ENCODE results near the gene OSBPL10.

DNA sequence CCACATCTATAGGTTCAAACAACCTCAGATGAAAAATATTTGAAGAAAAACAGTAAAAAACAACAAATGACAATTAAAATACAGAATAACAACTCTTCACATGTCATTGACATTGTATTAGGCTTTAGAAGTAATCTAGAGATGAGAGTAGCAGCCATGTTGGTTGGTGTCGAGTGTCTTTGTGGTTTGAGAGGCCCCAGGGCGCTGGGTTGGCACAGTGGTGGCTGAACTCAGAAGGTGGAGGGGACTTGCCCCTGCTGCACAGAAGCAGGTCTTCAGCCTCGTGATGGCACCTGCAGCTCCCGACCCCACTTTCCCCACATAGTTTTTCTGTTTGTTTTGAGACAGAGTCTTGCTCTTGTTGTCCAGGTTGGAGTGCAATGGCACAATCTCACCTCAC lies 187.2 kb downstream of the OSBPL10 start:
- TF ChIP-seq, protein P1, sequence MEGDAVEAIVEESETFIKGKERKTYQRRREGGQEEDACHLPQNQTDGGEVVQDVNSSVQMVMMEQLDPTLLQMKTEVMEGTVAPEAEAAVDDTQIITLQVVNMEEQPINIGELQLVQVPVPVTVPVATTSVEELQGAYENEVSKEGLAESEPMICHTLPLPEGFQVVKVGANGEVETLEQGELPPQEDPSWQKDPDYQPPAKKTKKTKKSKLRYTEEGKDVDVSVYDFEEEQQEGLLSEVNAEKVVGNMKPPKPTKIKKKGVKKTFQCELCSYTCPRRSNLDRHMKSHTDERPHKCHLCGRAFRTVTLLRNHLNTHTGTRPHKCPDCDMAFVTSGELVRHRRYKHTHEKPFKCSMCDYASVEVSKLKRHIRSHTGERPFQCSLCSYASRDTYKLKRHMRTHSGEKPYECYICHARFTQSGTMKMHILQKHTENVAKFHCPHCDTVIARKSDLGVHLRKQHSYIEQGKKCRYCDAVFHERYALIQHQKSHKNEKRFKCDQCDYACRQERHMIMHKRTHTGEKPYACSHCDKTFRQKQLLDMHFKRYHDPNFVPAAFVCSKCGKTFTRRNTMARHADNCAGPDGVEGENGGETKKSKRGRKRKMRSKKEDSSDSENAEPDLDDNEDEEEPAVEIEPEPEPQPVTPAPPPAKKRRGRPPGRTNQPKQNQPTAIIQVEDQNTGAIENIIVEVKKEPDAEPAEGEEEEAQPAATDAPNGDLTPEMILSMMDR (IDR thresholded peaks at IDR 0.05; ENCODE audit: insufficient read depth, low read depth, low read length) = no peak
- TF ChIP-seq EZH2 (IDR thresholded peaks at IDR 0.05; ENCODE audit: insufficient read depth, low read length) = no peak

All from astrocyte (in vitro differentiated cells and primary cell).